Femur (tissue), 1 donor: Measurements from ENCODE around the gene KLC1.
A peak's percentile ranks its signal among the peaks of the same experiment; 100 is the strongest.
"Not testable (repeated sequence)": the region's sequence is repeated elsewhere in the genome, so short reads cannot be mapped to it uniquely, and the experiment has no call there.

Source experiments
- DNase-seq: peaks from one replicate; pipeline ENCODE4 v3.0.0-alpha.2; 2017

Gene KLC1

GRCh38 chr14:103628684-103629502, at the start of gene KLC1:
Gene KLC1, plus strand, starts transcription at chr14:103629211. Its CDS starts 25,354 bp downstream, at chr14:103654565.
- DNase-seq: peak; percentile 90

- no peak for DNase-seq
Observed at GRCh38 chr14:103581206-103581605, 47.8 kb upstream of the KLC1 start.

GRCh38 chr14:103581954-103582703, 46.9 kb upstream of the KLC1 start:
- no peak for DNase-seq

- DNase-seq: no peak
Observed at GRCh38 chr14:103584326-103584915, 44.6 kb upstream of the KLC1 start.

- no peak for DNase-seq
Observed at GRCh38 chr14:103593577-103593976, 35.4 kb upstream of the KLC1 start.

GRCh38 chr14:103594265-103594664, 34.7 kb upstream of the KLC1 start:
- DNase-seq: no peak

GRCh38 chr14:103597623-103598377, 31.2 kb upstream of the KLC1 start:
- no peak for DNase-seq

GRCh38 chr14:103600503-103600902, 28.5 kb upstream of the KLC1 start:
- DNase-seq: no peak

GRCh38 chr14:103604620-103605019, 24.4 kb upstream of the KLC1 start:
- DNase-seq: no peak

- DNase-seq: peak; percentile 94
Observed at GRCh38 chr14:103606963-103607668, 21.9 kb upstream of the KLC1 start.

GRCh38 chr14:103607822-103608221, 21.2 kb upstream of the KLC1 start:
- DNase-seq: no peak

GRCh38 chr14:103609081-103609480, 19.9 kb upstream of the KLC1 start:
- DNase-seq: not testable (repeated sequence)

- no peak for DNase-seq
Observed at GRCh38 chr14:103611215-103611614, 17.8 kb upstream of the KLC1 start.

GRCh38 chr14:103613517-103613916, 15.5 kb upstream of the KLC1 start:
- DNase-seq: no peak

GRCh38 chr14:103616635-103617300, 12.2 kb upstream of the KLC1 start:
- DNase-seq: no peak

- no peak for DNase-seq
Observed at GRCh38 chr14:103619057-103619456, 10.0 kb upstream of the KLC1 start.

- DNase-seq: no peak
Observed at GRCh38 chr14:103621860-103622259, 7.2 kb upstream of the KLC1 start.

- DNase-seq: no peak
Observed at GRCh38 chr14:103623308-103623707, 5.7 kb upstream of the KLC1 start.

- DNase-seq: peak; percentile 44
Observed at GRCh38 chr14:103623883-103624482, 5.0 kb upstream of the KLC1 start.

- peak; percentile 48 for DNase-seq
Observed at GRCh38 chr14:103624860-103625259, 4.2 kb upstream of the KLC1 start.
